Peyer's patch (tissue), 4 donors: ENCODE measurements around the gene CD226.

ENCODE experiments used
- CTCF ChIP-seq, 6 experiments: fragments of 450-650 bp in 4 of 6; fragments of 200-600 bp in 2 of 6; sonication (generic) in 1 of 6; IDR thresholded peaks; one replicate each; pipeline ENCODE4 v1.5.1; 2017 to 2019; ENCODE audit warnings: antibody characterized with exemption in 6 of 6, mild to moderate bottlenecking in 3 of 6, moderate library complexity in 1 of 6
- POLR2A ChIP-seq, 2 donors: fragments of 450-650 bp; IDR thresholded peaks; one replicate each; pipeline ENCODE4 v1.5.1; 2017; ENCODE audit warnings: antibody characterized with exemption in 2 of 2, mild to moderate bottlenecking in 2 of 2, moderate library complexity in 2 of 2

GRCh38 chr18:69900941-69901340 lies 46.7 kb downstream of the CD226 start:
- no peak for TF ChIP-seq CTCF (IDR thresholded peaks at IDR 0.05)
- no peak for TF ChIP-seq POLR2A (IDR thresholded peaks at IDR 0.05)
